ENCODE results near the gene CLEC3B.

DNA sequence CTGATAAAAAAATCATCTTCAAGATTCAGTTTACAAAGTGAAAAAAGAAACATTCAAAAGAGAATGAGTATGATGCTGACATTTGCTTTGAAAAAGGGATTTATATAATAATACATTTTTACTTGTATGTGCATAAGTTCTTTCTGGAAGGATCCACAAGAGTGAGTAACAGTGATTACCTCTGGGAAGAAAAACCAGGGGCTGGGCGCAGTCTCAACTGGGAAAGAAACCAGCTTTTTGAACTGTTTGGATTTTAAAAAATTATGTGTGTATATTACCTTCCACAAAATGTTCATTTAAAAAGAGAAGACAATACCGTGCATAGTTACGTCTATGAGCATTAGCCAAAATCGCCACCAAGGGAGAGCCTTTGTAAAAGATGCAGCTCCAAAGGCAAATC, 1.3 kb downstream of the CLEC3B start:
- TF ChIP-seq, protein P1, sequence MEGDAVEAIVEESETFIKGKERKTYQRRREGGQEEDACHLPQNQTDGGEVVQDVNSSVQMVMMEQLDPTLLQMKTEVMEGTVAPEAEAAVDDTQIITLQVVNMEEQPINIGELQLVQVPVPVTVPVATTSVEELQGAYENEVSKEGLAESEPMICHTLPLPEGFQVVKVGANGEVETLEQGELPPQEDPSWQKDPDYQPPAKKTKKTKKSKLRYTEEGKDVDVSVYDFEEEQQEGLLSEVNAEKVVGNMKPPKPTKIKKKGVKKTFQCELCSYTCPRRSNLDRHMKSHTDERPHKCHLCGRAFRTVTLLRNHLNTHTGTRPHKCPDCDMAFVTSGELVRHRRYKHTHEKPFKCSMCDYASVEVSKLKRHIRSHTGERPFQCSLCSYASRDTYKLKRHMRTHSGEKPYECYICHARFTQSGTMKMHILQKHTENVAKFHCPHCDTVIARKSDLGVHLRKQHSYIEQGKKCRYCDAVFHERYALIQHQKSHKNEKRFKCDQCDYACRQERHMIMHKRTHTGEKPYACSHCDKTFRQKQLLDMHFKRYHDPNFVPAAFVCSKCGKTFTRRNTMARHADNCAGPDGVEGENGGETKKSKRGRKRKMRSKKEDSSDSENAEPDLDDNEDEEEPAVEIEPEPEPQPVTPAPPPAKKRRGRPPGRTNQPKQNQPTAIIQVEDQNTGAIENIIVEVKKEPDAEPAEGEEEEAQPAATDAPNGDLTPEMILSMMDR (conservative IDR thresholded peaks at IDR 0.05; ENCODE audit: low read length): no peak
- no peak for TF ChIP-seq EZH2phosphoT487 (IDR thresholded peaks at IDR 0.05; ENCODE audit: borderline replicate concordance)

All from Loucy (cell line).